Parathyroid adenoma (tissue), 2 donors: ENCODE results near the gene MGAT5B.

Source experiments
- H2AFZ ChIP-seq: fragments of 300-600 bp; sonication (generic); one replicate; pipeline ENCODE4 v1.7.0; 2017; ENCODE audit warnings: antibody characterized with exemption, mild to moderate bottlenecking
- H3K27ac ChIP-seq: fragments of 300-600 bp; sonication (generic); one replicate; pipeline ENCODE4 v1.7.0; 2017
- H3K27me3 ChIP-seq: fragments of 300-600 bp; sonication (generic); one replicate; pipeline ENCODE4 v1.7.0; 2017; ENCODE audit warnings: low read length; ENCODE audit not compliant: control insufficient read depth, insufficient read depth
- H3K36me3 ChIP-seq: fragments of 300-600 bp; sonication (generic); one replicate; pipeline ENCODE4 v1.7.0; 2017; ENCODE audit warnings: low read length; ENCODE audit not compliant: control insufficient read depth, insufficient read depth
- H3K4me1 ChIP-seq: fragments of 300-600 bp; sonication (generic); one replicate; pipeline ENCODE4 v1.7.0; 2017; ENCODE audit warnings: control low read depth
- H3K4me2 ChIP-seq: fragments of 300-600 bp; sonication (generic); one replicate; pipeline ENCODE4 v1.7.0; 2017; ENCODE audit warnings: low read length
- H3K4me3 ChIP-seq: fragments of 300-600 bp; sonication (generic); one replicate; pipeline ENCODE4 v1.7.0; 2017; ENCODE audit warnings: low read depth, low read length
- H3K79me2 ChIP-seq: fragments of 300-600 bp; sonication (generic); one replicate; pipeline ENCODE4 v1.7.0; 2017; ENCODE audit warnings: control low read depth
- H3K9ac ChIP-seq: fragments of 300-600 bp; sonication (generic); one replicate; pipeline ENCODE4 v1.7.0; 2017; ENCODE audit warnings: mild to moderate bottlenecking
- H3K9me3 ChIP-seq: fragments of 300-600 bp; sonication (generic); one replicate; pipeline ENCODE4 v1.7.0; 2017; ENCODE audit warnings: low read length; ENCODE audit not compliant: control insufficient read depth
- CTCF ChIP-seq: fragments of 300-600 bp; sonication (generic); IDR thresholded peaks from one replicate; pipeline ENCODE4 v1.7.0; 2017; ENCODE audit warnings: antibody characterized with exemption, mild to moderate bottlenecking
- donor health status: primary hyperparathyroidism.

The MGAT5B gene

GRCh38 chr17:76833034-76833644 is 35.1 kb upstream of the MGAT5B start:
- Histone ChIP-seq H3K4me2 (no peak overlapping the region), H3K27ac (no peak overlapping the region), H3K4me3 (no peak overlapping the region), H3K36me3 (no peaks in the 10 kb centered on the region), H3K27me3 (no peaks in the 10 kb centered on the region), H3K9ac (no peak overlapping the region), H3K79me2 (no peaks in the 10 kb centered on the region), H2AFZ (no peak overlapping the region), H3K4me1 (no peaks in the 10 kb centered on the region), H3K9me3 (no peaks in the 10 kb centered on the region)
- TF ChIP-seq CTCF, result no peak

- Histone ChIP-seq H2AFZ (no peak overlapping the region), H3K4me1 (no peaks in the 10 kb centered on the region), H3K9ac (no peak overlapping the region), H3K27ac (no peak overlapping the region), H3K9me3 (no peaks in the 10 kb centered on the region), H3K4me3 (no peak overlapping the region), H3K4me2 (no peak overlapping the region), H3K36me3 (no peaks in the 10 kb centered on the region), H3K79me2 (no peaks in the 10 kb centered on the region), H3K27me3 (no peaks in the 10 kb centered on the region)
- no peak for TF ChIP-seq CTCF
Observed at GRCh38 chr17:76833747-76834146, 34.5 kb upstream of the MGAT5B start.

- no peak overlapping the region for H3K4me3 ChIP-seq
- no peak for TF ChIP-seq CTCF
- H3K36me3 ChIP-seq, result no peaks in the 10 kb centered on the region
- H3K27ac ChIP-seq, result no peak overlapping the region
- H3K79me2 ChIP-seq, result no peaks in the 10 kb centered on the region
- no peaks in the 10 kb centered on the region for H3K9me3 ChIP-seq
- H2AFZ ChIP-seq, result no peak overlapping the region
- H3K4me1 ChIP-seq, result no peaks in the 10 kb centered on the region
- no peaks in the 10 kb centered on the region for H3K27me3 ChIP-seq
- no peak overlapping the region for H3K4me2 ChIP-seq
- no peak overlapping the region for H3K9ac ChIP-seq
Observed at GRCh38 chr17:76834870-76835269, 33.3 kb upstream of the MGAT5B start.

- Histone ChIP-seq H3K9me3 (no peaks in the 10 kb centered on the region), H3K4me1 (peaks cover 3% of the 10 kb centered on the region), H3K4me3 (no peak overlapping the region), H3K27ac (no peak overlapping the region), H3K27me3 (no peaks in the 10 kb centered on the region), H3K79me2 (no peaks in the 10 kb centered on the region), H3K36me3 (no peaks in the 10 kb centered on the region), H2AFZ (peak overlapping the region; percentile 3), H3K4me2 (no peak overlapping the region), H3K9ac (no peak overlapping the region)
- no peak for TF ChIP-seq CTCF
Observed at GRCh38 chr17:76840443-76840767, 27.8 kb upstream of the MGAT5B start.
